ENCODE results near the gene ECPAS.

DNA sequence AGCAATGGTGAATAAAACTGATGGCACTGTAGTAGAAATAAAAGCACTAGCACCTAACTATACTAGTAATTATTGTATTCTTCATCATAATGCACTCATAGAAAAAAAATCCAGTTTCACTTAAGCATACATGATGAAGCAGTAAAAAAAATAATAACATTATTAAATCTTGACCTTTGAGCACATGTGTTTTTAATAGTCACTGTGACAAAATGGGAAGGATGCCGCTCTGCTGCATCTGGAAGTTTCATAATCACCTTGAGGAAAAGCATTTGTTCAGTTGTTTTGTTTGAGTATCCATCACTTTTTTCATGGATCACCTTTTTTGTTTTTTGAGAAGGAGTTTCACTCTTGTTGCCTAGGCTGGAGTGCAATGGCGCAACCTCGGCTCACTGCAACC is 167.4 kb downstream of the ECPAS start:
- TF ChIP-seq, protein P1, sequence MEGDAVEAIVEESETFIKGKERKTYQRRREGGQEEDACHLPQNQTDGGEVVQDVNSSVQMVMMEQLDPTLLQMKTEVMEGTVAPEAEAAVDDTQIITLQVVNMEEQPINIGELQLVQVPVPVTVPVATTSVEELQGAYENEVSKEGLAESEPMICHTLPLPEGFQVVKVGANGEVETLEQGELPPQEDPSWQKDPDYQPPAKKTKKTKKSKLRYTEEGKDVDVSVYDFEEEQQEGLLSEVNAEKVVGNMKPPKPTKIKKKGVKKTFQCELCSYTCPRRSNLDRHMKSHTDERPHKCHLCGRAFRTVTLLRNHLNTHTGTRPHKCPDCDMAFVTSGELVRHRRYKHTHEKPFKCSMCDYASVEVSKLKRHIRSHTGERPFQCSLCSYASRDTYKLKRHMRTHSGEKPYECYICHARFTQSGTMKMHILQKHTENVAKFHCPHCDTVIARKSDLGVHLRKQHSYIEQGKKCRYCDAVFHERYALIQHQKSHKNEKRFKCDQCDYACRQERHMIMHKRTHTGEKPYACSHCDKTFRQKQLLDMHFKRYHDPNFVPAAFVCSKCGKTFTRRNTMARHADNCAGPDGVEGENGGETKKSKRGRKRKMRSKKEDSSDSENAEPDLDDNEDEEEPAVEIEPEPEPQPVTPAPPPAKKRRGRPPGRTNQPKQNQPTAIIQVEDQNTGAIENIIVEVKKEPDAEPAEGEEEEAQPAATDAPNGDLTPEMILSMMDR (IDR thresholded peaks at IDR 0.05), result no peak
- TF ChIP-seq, protein P2, sequence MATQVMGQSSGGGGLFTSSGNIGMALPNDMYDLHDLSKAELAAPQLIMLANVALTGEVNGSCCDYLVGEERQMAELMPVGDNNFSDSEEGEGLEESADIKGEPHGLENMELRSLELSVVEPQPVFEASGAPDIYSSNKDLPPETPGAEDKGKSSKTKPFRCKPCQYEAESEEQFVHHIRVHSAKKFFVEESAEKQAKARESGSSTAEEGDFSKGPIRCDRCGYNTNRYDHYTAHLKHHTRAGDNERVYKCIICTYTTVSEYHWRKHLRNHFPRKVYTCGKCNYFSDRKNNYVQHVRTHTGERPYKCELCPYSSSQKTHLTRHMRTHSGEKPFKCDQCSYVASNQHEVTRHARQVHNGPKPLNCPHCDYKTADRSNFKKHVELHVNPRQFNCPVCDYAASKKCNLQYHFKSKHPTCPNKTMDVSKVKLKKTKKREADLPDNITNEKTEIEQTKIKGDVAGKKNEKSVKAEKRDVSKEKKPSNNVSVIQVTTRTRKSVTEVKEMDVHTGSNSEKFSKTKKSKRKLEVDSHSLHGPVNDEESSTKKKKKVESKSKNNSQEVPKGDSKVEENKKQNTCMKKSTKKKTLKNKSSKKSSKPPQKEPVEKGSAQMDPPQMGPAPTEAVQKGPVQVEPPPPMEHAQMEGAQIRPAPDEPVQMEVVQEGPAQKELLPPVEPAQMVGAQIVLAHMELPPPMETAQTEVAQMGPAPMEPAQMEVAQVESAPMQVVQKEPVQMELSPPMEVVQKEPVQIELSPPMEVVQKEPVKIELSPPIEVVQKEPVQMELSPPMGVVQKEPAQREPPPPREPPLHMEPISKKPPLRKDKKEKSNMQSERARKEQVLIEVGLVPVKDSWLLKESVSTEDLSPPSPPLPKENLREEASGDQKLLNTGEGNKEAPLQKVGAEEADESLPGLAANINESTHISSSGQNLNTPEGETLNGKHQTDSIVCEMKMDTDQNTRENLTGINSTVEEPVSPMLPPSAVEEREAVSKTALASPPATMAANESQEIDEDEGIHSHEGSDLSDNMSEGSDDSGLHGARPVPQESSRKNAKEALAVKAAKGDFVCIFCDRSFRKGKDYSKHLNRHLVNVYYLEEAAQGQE (IDR thresholded peaks at IDR 0.05; ENCODE audit: insufficient read depth in 1 of 2, low read depth in 2 of 2, low read length in 1 of 2), result no peak
- TF ChIP-seq POLR2AphosphoS5 (IDR thresholded peaks at IDR 0.05; ENCODE audit: low read depth, low read length), result no peak
- TF ChIP-seq TCF7L2 (IDR thresholded peaks at IDR 0.05; ENCODE audit: low read depth, low read length), result no peak
